ENCODE data around the gene ANKRD36B.
"Not testable (repeated sequence)": the region's sequence is repeated elsewhere in the genome, so short reads cannot be mapped to it uniquely, and the experiment has no call there.

GRCh38 chr2:97490141-97490540, 99.5 kb downstream of the ANKRD36B start:
- TF ChIP-seq CTCF (optimal IDR thresholded peaks at IDR 0.05 in 1 of 3, IDR thresholded peaks at IDR 0.05 in 1 of 3, conservative IDR thresholded peaks at IDR 0.05 in 1 of 3; ENCODE audit: extremely low read depth in 1 of 3, insufficient read depth in 2 of 3, low read length in 3 of 3); EZH2 (IDR thresholded peaks at IDR 0.05; ENCODE audit: low read length): not testable (repeated sequence)

Data from keratinocyte (primary cell).